ENCODE data around the gene FEN1.

The FEN1 gene

GRCh38 chr11:61792310-61793082, at the start of gene FEN1, which contains the start of gene TMEM258 (continued):
- TF ChIP-seq ZSCAN18 (tag by site-specific recombination; IDR thresholded peaks at IDR 0.05): no peak
- peak; percentile 59 for TF ChIP-seq ZIC2 (tag by site-specific recombination; IDR thresholded peaks at IDR 0.05)
- peak; percentile 51; the same call in 1 of the 2 replicates for TF ChIP-seq ZBTB21 (tag by site-specific recombination; IDR thresholded peaks at IDR 0.05)
- TF ChIP-seq, protein P1, sequence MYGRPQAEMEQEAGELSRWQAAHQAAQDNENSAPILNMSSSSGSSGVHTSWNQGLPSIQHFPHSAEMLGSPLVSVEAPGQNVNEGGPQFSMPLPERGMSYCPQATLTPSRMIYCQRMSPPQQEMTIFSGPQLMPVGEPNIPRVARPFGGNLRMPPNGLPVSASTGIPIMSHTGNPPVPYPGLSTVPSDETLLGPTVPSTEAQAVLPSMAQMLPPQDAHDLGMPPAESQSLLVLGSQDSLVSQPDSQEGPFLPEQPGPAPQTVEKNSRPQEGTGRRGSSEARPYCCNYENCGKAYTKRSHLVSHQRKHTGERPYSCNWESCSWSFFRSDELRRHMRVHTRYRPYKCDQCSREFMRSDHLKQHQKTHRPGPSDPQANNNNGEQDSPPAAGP (tag by site-specific recombination; IDR thresholded peaks at IDR 0.05): peak; percentile 68; the same call in 1 of the 2 replicates
- no peak for TF ChIP-seq ZNF416 (tag by site-specific recombination; IDR thresholded peaks at IDR 0.05)
- no peak for TF ChIP-seq ZNF10 (tag by site-specific recombination; IDR thresholded peaks at IDR 0.05)
- TF ChIP-seq ZNF155 (tag by site-specific recombination; IDR thresholded peaks at IDR 0.05): no peak
- TF ChIP-seq ZNF510 (tag by site-specific recombination; IDR thresholded peaks at IDR 0.05; ENCODE audit: insufficient replicate concordance): no peak
- no peak for TF ChIP-seq ZNF23 (tag by site-specific recombination; IDR thresholded peaks at IDR 0.05; ENCODE audit: borderline replicate concordance)
- no peak for TF ChIP-seq ZNF114 (tag by site-specific recombination; IDR thresholded peaks at IDR 0.05)
- peak; percentile 100 for TF ChIP-seq ZNF580 (tag by site-specific recombination; IDR thresholded peaks at IDR 0.05)
- TF ChIP-seq ZNF341 (tag by site-specific recombination; IDR thresholded peaks at IDR 0.05; ENCODE audit: low read depth): peak; percentile 24; the same call in 1 of the 2 replicates
- no peak for TF ChIP-seq ZNF624 (tag by site-specific recombination; IDR thresholded peaks at IDR 0.05)
- TF ChIP-seq ZNF629 (tag by site-specific recombination; IDR thresholded peaks at IDR 0.05): peak; percentile 69; the same call in 1 of the 2 replicates
- TF ChIP-seq ZNF394 (tag by site-specific recombination; IDR thresholded peaks at IDR 0.05; ENCODE audit: borderline replicate concordance): 0 out of 2 replicates have a peak, but pooled peaks have one; percentile 25
- TF ChIP-seq ZSCAN23 (tag by site-specific recombination; IDR thresholded peaks at IDR 0.05): no peak
- peak; percentile 27; the same call in 1 of the 2 replicates for TF ChIP-seq ZNF2 (tag by site-specific recombination; IDR thresholded peaks at IDR 0.05)
- no peak for TF ChIP-seq ZNF426 (tag by site-specific recombination; IDR thresholded peaks at IDR 0.05)
- TF ChIP-seq, protein P2, sequence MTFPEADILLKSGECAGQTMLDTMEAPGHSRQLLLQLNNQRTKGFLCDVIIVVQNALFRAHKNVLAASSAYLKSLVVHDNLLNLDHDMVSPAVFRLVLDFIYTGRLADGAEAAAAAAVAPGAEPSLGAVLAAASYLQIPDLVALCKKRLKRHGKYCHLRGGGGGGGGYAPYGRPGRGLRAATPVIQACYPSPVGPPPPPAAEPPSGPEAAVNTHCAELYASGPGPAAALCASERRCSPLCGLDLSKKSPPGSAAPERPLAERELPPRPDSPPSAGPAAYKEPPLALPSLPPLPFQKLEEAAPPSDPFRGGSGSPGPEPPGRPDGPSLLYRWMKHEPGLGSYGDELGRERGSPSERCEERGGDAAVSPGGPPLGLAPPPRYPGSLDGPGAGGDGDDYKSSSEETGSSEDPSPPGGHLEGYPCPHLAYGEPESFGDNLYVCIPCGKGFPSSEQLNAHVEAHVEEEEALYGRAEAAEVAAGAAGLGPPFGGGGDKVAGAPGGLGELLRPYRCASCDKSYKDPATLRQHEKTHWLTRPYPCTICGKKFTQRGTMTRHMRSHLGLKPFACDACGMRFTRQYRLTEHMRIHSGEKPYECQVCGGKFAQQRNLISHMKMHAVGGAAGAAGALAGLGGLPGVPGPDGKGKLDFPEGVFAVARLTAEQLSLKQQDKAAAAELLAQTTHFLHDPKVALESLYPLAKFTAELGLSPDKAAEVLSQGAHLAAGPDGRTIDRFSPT (tag by site-specific recombination; IDR thresholded peaks at IDR 0.05): no peak
- TF ChIP-seq ZNF610 (tag by site-specific recombination; IDR thresholded peaks at IDR 0.05; ENCODE audit: borderline replicate concordance): peak; percentile 28; the same call in 1 of the 2 replicates
- no peak for TF ChIP-seq TRIM28 (IDR thresholded peaks at IDR 0.05; ENCODE audit: borderline replicate concordance, low read length)
- peak; percentile 60; the same call in 1 of the 2 replicates for TF ChIP-seq ZNF24 (tag by site-specific recombination; IDR thresholded peaks at IDR 0.05)
- no peak for TF ChIP-seq ZNF660 (tag by site-specific recombination; IDR thresholded peaks at IDR 0.05)
- no peak for TF ChIP-seq ZNF223 (tag by site-specific recombination; IDR thresholded peaks at IDR 0.05)
- TF ChIP-seq ZBTB20 (tag by site-specific recombination; IDR thresholded peaks at IDR 0.05): no peak
- TF ChIP-seq, protein P3, sequence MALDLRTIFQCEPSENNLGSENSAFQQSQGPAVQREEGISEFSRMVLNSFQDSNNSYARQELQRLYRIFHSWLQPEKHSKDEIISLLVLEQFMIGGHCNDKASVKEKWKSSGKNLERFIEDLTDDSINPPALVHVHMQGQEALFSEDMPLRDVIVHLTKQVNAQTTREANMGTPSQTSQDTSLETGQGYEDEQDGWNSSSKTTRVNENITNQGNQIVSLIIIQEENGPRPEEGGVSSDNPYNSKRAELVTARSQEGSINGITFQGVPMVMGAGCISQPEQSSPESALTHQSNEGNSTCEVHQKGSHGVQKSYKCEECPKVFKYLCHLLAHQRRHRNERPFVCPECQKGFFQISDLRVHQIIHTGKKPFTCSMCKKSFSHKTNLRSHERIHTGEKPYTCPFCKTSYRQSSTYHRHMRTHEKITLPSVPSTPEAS (tag by site-specific recombination; IDR thresholded peaks at IDR 0.05): no peak; the same call in 1 of the 2 replicates
- TF ChIP-seq, protein P4, sequence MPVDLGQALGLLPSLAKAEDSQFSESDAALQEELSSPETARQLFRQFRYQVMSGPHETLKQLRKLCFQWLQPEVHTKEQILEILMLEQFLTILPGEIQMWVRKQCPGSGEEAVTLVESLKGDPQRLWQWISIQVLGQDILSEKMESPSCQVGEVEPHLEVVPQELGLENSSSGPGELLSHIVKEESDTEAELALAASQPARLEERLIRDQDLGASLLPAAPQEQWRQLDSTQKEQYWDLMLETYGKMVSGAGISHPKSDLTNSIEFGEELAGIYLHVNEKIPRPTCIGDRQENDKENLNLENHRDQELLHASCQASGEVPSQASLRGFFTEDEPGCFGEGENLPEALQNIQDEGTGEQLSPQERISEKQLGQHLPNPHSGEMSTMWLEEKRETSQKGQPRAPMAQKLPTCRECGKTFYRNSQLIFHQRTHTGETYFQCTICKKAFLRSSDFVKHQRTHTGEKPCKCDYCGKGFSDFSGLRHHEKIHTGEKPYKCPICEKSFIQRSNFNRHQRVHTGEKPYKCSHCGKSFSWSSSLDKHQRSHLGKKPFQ (tag by site-specific recombination; IDR thresholded peaks at IDR 0.05): no peak
- TF ChIP-seq MZF1 (tag by site-specific recombination; IDR thresholded peaks at IDR 0.05; ENCODE audit: borderline replicate concordance): no peak
- no peak for TF ChIP-seq ZNF791 (tag by site-specific recombination; IDR thresholded peaks at IDR 0.05)
- TF ChIP-seq, protein P5, sequence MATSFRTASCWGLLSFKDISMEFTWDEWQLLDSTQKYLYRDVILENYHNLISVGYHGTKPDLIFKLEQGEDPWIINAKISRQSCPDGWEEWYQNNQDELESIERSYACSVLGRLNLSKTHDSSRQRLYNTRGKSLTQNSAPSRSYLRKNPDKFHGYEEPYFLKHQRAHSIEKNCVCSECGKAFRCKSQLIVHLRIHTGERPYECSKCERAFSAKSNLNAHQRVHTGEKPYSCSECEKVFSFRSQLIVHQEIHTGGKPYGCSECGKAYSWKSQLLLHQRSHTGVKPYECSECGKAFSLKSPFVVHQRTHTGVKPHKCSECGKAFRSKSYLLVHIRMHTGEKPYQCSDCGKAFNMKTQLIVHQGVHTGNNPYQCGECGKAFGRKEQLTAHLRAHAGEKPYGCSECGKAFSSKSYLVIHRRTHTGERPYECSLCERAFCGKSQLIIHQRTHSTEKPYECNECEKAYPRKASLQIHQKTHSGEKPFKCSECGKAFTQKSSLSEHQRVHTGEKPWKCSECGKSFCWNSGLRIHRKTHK (tag by site-specific recombination; IDR thresholded peaks at IDR 0.05): no peak
- TF ChIP-seq ZNF701 (tag by site-specific recombination; IDR thresholded peaks at IDR 0.05): no peak
